ENCODE results near the gene PAX3.

- TF ChIP-seq EZH2 (optimal IDR thresholded peaks at IDR 0.05; ENCODE audit: low read depth, low read length), result no peak
- TF ChIP-seq, protein P1, sequence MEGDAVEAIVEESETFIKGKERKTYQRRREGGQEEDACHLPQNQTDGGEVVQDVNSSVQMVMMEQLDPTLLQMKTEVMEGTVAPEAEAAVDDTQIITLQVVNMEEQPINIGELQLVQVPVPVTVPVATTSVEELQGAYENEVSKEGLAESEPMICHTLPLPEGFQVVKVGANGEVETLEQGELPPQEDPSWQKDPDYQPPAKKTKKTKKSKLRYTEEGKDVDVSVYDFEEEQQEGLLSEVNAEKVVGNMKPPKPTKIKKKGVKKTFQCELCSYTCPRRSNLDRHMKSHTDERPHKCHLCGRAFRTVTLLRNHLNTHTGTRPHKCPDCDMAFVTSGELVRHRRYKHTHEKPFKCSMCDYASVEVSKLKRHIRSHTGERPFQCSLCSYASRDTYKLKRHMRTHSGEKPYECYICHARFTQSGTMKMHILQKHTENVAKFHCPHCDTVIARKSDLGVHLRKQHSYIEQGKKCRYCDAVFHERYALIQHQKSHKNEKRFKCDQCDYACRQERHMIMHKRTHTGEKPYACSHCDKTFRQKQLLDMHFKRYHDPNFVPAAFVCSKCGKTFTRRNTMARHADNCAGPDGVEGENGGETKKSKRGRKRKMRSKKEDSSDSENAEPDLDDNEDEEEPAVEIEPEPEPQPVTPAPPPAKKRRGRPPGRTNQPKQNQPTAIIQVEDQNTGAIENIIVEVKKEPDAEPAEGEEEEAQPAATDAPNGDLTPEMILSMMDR (IDR thresholded peaks at IDR 0.05; ENCODE audit: low read length), result no peak
- no peak for TF ChIP-seq EZH2phosphoT487 (IDR thresholded peaks at IDR 0.05; ENCODE audit: low read length)
Measured at GRCh38 chr2:222261504-222261903, 37.3 kb downstream of the PAX3 start.

Data from MM.1S (cell line).